GM18907 (cell line): Measurements from ENCODE around the gene PDLIM4.

ENCODE experiments used
- ATAC-seq: cut with Tn5 transposase; IDR thresholded peaks from one replicate; pipeline ENCODE4 v1.9.1; 2021; ENCODE audit warnings: mild to moderate bottlenecking, moderate library complexity; ENCODE audit not compliant: unreplicated experiment

The PDLIM4 gene

DNA sequence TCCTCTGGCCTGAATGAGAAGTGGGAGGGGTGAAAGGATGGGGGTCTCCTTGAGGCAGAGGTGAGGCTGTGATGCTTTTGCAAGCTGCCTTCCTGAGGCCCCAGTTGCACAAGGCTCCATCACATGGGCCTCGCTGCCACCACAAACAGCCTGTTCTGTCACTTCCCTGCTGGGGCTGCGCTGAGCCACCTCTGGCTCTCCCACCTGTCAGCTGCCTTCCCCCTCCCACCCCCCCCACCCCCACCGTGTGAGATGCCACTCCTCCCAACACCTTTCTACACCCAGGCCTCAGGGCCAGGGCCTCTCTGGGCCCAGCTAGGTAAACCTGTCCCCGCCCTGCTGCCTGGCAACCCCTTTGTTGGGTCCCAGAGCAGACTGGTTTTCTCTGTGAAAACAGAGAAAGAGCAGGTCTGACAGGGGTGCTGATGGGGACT, 4.5 kb upstream of the PDLIM4 start:
- ATAC-seq, result no peak

- no peak for ATAC-seq
These were observed 3.8 kb upstream of the PDLIM4 start for GRCh38 chr5:132253452-132254320.

- ATAC-seq, result no peak
These were observed 3.0 kb upstream of the PDLIM4 start for GRCh38 chr5:132254321-132254977.

GRCh38 chr5:132256086-132256782, 1.3 kb upstream of the PDLIM4 start:
- no peak for ATAC-seq

- no peak for ATAC-seq
These were observed 739 bp upstream of the PDLIM4 start for GRCh38 chr5:132256783-132257130.

DNA sequence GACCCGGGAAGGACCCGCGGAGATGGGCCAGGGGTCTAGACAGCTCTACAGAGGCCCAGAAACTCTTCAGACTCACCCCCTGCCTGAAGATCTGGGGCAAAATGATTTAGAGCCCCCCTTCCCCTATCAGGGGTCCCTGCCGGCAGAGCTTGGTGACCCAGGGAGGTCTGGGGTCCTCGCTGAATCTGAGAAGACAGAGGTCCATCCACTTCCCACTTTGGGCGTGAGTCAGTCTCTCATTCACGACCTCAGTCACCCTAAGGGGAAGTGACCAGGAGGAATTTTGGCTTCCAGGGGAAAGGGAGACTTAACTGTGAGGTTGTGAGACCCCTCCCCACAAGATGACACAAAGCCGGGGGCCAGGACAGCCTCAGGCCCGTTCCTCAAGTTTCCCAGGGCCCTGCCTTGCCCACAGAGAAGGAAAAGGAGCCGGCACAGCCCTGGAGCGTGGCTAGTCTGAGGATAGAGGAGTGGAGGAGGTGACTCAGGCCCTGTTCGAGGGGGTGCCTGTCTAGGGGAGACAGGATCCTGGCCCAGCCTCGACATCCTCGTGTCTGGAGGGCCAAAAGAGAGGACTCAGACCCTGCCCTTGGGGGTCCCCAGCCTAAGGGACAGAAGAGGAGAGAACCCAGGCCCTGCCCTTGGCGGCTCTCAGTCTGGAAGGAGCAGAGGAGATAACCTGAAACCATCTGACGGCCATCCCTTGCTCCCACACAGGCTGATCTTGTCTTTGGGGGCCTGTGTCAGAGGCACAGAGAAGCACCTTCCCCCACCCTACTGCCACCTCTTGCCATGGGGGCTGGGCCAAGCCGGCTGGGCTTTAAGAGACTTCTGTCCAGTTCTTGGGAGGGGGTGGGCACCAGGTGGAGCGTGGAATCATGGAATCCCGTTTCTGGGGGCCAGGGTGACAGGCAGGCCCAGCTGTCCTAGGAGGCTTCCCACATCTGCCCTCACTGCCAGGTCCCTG, 889 bp downstream of the PDLIM4 start:
- no peak for ATAC-seq

- no peak for ATAC-seq
These were observed 1.8 kb downstream of the PDLIM4 start for GRCh38 chr5:132259069-132259851.

GRCh38 chr5:132260051-132260450, 2.6 kb downstream of the PDLIM4 start:
- no peak for ATAC-seq

- ATAC-seq, result peak; percentile 50
These were observed 3.4 kb downstream of the PDLIM4 start for GRCh38 chr5:132260714-132261551.

DNA sequence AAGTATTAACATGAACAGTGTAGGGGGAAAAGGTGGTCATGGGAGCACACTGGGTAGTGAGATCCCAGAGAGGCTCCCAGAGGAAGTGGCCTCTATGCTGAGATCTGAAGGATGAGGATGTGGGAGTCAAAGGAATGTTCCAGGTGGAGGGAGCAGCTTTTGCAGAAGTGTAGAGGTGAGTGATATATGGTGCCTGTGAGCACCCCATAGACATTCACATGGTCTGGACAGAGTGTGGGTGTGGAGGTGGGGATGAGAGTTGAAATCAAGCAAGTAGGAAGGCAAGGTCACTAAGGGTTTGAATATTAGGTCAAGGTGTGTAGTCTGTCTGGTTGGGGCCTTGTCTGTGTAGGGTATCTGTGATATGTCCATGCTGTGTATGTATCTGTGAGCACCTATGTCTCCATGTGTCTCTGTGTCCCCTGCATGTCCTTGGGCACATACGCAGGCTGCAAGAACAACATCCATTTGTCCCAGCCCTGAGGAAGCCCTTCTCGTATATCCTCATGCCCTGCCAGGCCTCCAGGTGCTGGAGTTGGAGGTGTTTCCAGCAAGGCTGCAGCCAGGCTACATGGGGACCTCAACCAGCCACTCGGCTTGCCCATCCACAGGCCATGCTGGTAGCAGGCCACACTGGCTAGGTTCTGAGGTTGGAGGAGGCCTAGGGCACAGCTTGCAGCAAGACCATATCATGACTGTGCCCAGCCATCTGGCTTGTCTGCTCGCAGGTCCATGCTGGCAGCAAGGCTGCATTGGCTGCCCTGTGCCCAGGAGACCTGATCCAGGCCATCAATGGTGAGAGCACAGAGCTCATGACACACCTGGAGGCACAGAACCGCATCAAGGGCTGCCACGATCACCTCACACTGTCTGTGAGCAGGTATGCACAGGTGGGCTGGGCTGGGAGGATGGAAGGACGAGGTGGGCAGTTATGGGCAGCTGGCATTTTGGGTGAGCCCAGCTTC, 4.7 kb downstream of the PDLIM4 start:
- ATAC-seq, result no peak

DNA sequence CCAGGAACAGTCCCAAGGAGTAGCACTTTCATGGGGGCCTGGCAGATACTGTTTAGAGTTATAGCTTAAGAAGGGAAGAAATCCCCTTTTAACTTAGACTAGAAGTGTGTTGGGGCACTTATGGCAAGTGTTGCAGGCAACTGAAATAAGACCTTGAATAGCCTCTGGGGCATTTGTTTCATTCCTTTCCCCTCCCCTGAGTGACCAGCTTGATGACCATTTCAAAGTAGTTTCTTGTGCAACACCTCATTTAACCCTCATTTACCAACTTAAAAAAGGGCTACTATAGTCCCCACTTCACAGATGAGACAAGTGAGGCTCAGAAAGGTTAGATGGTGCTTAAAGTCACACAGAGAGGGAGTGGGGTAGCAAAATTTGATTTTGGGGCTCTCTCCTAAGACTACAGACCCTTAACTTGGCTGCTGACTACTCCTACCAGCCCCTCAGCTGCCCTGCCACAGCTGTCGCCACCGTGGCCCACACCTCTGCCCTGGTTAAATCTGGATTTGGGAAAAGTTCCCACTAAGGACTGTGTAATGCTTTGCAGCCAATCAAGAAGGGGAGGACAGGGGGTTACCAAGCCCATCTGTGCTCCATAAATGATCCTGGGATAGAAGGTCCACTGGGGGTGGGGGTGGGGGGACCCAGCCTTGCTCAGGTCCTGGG, 5.5 kb downstream of the PDLIM4 start:
- ATAC-seq, result no peak

GRCh38 chr5:132263548-132264261, 6.2 kb downstream of the PDLIM4 start:
- no peak for ATAC-seq

DNA sequence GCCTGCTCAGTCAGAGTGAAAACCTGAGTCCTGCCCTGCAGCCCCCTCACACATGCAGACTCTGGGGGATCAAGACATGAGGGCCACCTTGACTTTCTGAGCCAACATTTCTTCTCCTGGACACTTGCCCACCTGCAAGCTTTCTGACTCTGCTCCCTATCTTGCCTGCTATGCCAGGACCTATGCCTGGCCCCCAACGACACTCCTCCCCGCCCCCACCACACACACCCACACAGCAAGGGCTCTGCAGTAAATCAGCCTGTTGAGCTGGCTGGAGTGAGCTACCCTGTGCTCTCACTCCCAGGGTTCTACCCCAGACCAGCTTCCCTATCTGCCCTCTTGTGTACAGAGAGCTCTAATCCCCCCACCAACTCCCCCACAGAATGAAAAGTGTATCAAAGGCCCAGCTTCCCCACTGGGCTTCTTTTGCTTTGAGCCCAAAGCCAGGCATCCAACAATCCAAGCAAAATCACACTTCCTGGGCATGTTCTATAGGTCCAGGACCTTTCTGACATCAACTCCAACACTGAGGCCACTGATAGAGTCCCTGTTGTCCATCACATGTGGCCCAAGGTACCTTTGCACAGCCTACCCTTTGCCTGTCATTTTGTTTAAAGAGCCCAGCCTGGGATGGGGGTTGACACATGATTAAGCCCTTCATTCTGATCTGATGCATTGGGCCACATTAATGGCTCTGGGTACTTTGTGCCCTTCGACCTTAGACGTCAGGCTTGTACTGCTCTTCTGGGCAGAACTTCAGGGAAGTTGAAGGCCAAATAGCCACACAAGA, 7.2 kb downstream of the PDLIM4 start:
- no peak for ATAC-seq

GRCh38 chr5:132265336-132266030, 8.0 kb downstream of the PDLIM4 start:
- ATAC-seq, result no peak
